ENCODE measurements around the gene DSCAM. TPM values are rescaled to one million over a fixed set of nuclear protein-coding genes. Genes with fewer than 3 reads are reported as not detected.

DSCAM gene
- total and polyA plus RNA-seq, 10 donors, result 0.02 to 2.7 (median 2.0) TPM

DNA sequence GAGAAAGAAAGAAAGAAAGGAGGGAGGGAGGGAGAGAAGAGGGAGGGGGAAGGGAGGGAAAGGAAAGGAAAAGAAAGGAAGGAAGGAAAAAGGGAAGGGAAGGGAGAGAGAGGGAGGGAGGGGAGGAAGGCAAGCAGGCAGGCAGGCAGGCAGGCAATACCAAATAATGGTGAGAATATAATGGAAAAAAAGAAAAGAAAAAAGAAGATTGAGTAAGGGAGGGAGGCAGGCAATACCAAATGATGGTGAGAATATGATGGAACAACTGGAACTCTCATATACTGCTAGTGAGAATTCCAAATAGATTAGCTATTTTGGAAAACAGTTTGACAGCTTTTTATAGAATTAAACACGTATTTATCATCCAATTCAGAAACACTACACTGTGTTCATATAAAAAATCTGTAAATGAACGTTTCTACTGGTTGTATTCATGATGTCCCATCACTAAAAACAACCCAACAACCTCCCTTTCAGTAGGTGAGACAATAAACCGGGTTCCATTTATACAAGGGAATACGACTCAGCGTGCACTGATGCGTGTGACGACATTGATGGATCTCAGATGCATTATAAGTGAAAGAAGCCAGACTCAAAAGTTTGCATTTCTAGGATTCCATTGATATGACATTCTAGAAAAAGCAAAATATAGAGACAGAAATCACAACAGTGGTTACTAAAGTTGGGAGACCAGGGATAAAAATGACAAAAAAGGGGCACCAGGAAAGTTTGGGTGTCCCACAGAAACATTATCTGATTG lies 226.4 kb downstream of the DSCAM start:
- H3K4me3 ChIP-seq, result no peak overlapping the region
- no peaks in the 10 kb centered on the region for H3K27me3 ChIP-seq (replicated peaks in 1 of 7)
- TF ChIP-seq, protein P1, sequence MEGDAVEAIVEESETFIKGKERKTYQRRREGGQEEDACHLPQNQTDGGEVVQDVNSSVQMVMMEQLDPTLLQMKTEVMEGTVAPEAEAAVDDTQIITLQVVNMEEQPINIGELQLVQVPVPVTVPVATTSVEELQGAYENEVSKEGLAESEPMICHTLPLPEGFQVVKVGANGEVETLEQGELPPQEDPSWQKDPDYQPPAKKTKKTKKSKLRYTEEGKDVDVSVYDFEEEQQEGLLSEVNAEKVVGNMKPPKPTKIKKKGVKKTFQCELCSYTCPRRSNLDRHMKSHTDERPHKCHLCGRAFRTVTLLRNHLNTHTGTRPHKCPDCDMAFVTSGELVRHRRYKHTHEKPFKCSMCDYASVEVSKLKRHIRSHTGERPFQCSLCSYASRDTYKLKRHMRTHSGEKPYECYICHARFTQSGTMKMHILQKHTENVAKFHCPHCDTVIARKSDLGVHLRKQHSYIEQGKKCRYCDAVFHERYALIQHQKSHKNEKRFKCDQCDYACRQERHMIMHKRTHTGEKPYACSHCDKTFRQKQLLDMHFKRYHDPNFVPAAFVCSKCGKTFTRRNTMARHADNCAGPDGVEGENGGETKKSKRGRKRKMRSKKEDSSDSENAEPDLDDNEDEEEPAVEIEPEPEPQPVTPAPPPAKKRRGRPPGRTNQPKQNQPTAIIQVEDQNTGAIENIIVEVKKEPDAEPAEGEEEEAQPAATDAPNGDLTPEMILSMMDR (IDR thresholded peaks at IDR 0.05 in 8 of 11, conservative IDR thresholded peaks at IDR 0.05 in 3 of 11), result no peak
- TF ChIP-seq POLR2A (IDR thresholded peaks at IDR 0.05) (no peak), POLR2AphosphoS5 (IDR thresholded peaks at IDR 0.05) (no peak)
- 71 to 86% (median 78%) methylated on average over 7 of the region's 7 CpGs for WGBS, 5 donors
- H3K9me3 ChIP-seq, result peaks cover 0 to 14% (median 0%) of the 10 kb centered on the region in 8 donors
- intact Hi-C loops (cut with DNase I; ENCODE audit: low total_unique reads), result no loop called here
- no peaks in the 10 kb centered on the region for H3K4me1 ChIP-seq
- DNase-seq, result no peak
- H3K27ac ChIP-seq, result no peak overlapping the region
- H3K36me3 ChIP-seq, result no peaks in the 10 kb centered on the region

- H3K9me3 ChIP-seq, result peaks cover 0 to 14% (median 0%) of the 10 kb centered on the region in 8 donors
- H3K27me3 ChIP-seq (replicated peaks in 1 of 7), result no peaks in the 10 kb centered on the region
- H3K36me3 ChIP-seq, result no peaks in the 10 kb centered on the region
- H3K27ac ChIP-seq, result no peak overlapping the region
- no peak for DNase-seq
- intact Hi-C loops (cut with DNase I; ENCODE audit: low total_unique reads), result no loop called here
- no peak for TF ChIP-seq POLR2A (IDR thresholded peaks at IDR 0.05)
- TF ChIP-seq POLR2AphosphoS5 (IDR thresholded peaks at IDR 0.05), result no peak
- TF ChIP-seq, protein P1 (IDR thresholded peaks at IDR 0.05 in 8 of 11, conservative IDR thresholded peaks at IDR 0.05 in 3 of 11), result no peak
- WGBS, 5 donors, result 78 to 90% (median 85%) methylated on average over 14 of the region's 14 CpGs
- H3K4me3 ChIP-seq, result no peak overlapping the region
- no peaks in the 10 kb centered on the region for H3K4me1 ChIP-seq
Measured at GRCh38 chr21:40618191-40618973, 228.6 kb downstream of the DSCAM start.

DNA sequence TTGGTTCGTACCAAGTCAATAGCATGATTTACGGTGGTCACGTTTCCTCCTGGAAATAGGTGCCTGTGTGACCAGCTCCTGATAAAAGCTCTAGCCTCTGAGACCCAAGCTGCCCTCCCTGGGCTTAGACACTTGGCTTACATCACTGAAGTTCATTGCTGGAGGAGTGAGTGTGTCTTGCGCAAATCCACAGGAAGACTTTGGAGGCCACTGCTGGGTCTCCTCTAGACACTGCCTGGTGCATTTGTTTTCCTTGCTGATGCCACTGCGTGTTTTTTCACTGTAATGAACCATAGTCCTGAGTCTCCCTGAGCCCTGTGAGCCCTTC lies 230.6 kb downstream of the DSCAM start:
- H3K36me3 ChIP-seq, result no peaks in the 10 kb centered on the region
- 42 to 64% (median 45%) methylated on average over 5 of the region's 5 CpGs for WGBS, 5 donors
- H3K27me3 ChIP-seq (replicated peaks in 1 of 7), result no peaks in the 10 kb centered on the region
- peaks cover 0 to 14% (median 0%) of the 10 kb centered on the region in 8 donors for H3K9me3 ChIP-seq
- H3K4me3 ChIP-seq, result no peak overlapping the region
- H3K27ac ChIP-seq, result no peak overlapping the region
- TF ChIP-seq, protein P1 (IDR thresholded peaks at IDR 0.05 in 8 of 11, conservative IDR thresholded peaks at IDR 0.05 in 3 of 11), result no peak
- no peak for DNase-seq
- H3K4me1 ChIP-seq, result no peaks in the 10 kb centered on the region
- intact Hi-C loops (cut with DNase I; ENCODE audit: low total_unique reads), result no loop called here

Measured in spleen (tissue), 11 donors.